NCI-H128 (cell line): ENCODE measurements around the gene TTC34.

Experiments used
- DNase-seq: peaks from one replicate; lab custom pipeline; 2025; ENCODE audit not compliant: unreplicated experiment; lab: John Stamatoyannopoulos, UW

TTC34 gene

GRCh38 chr1:2643414-2644077 lies 157.9 kb downstream of the TTC34 start:
- no peak for DNase-seq

GRCh38 chr1:2642560-2643413 lies 158.7 kb downstream of the TTC34 start:
- DNase-seq: peak; percentile 88

GRCh38 chr1:2642131-2642559 lies 159.3 kb downstream of the TTC34 start:
- no peak for DNase-seq

GRCh38 chr1:2641381-2642130 lies 159.9 kb downstream of the TTC34 start:
- DNase-seq: no peak

- no peak for DNase-seq
These were observed 160.9 kb downstream of the TTC34 start for GRCh38 chr1:2640626-2641025.

GRCh38 chr1:2639607-2640521 lies 161.6 kb downstream of the TTC34 start:
- no peak for DNase-seq

- no peak for DNase-seq
These were observed 162.3 kb downstream of the TTC34 start for GRCh38 chr1:2639203-2639602.

- DNase-seq: no peak
These were observed 162.9 kb downstream of the TTC34 start for GRCh38 chr1:2638466-2639115.

GRCh38 chr1:2637442-2638145 lies 163.9 kb downstream of the TTC34 start:
- no peak for DNase-seq

- no peak for DNase-seq
These were observed 164.8 kb downstream of the TTC34 start for GRCh38 chr1:2636733-2637132.

- no peak for DNase-seq
These were observed 166.0 kb downstream of the TTC34 start for GRCh38 chr1:2635361-2636010.

GRCh38 chr1:2633936-2634491 lies 167.5 kb downstream of the TTC34 start:
- DNase-seq: no peak

- no peak for DNase-seq
These were observed 168.0 kb downstream of the TTC34 start for GRCh38 chr1:2633366-2633935.

GRCh38 chr1:2632561-2633361 lies 168.7 kb downstream of the TTC34 start, which contains the start of gene MMEL1:
Gene MMEL1 (minus strand): TSS chr1:2633016. CDS start chr1:2629484, 3,532 bp downstream.
- DNase-seq: no peak

GRCh38 chr1:2632051-2632430 lies 169.5 kb downstream of the TTC34 start:
- DNase-seq: no peak

GRCh38 chr1:2631136-2632050 lies 170.1 kb downstream of the TTC34 start:
- no peak for DNase-seq
